HG02588 (cell line): ENCODE results near the gene PLCB1.

ENCODE experiments used
- ATAC-seq: cut with Tn5 transposase; IDR thresholded peaks from one replicate; pipeline ENCODE4 v1.9.1; 2021; ENCODE audit warnings: mild to moderate bottlenecking, moderate library complexity; ENCODE audit not compliant: unreplicated experiment

The PLCB1 gene

GRCh38 chr20:8525017-8525343, 392.9 kb downstream of the PLCB1 start:
- no peak for ATAC-seq

GRCh38 chr20:8526610-8527009, 394.5 kb downstream of the PLCB1 start:
- ATAC-seq, result no peak

GRCh38 chr20:8527998-8528723, 396.1 kb downstream of the PLCB1 start:
- ATAC-seq, result peak; percentile 49

- no peak for ATAC-seq
Measured at GRCh38 chr20:8530022-8530421, 398.0 kb downstream of the PLCB1 start.

GRCh38 chr20:8532169-8532568, 400.1 kb downstream of the PLCB1 start:
- no peak for ATAC-seq

GRCh38 chr20:8534368-8535160, 402.5 kb downstream of the PLCB1 start:
- ATAC-seq, result no peak

- no peak for ATAC-seq
Measured at GRCh38 chr20:8535403-8536261, 403.6 kb downstream of the PLCB1 start.

GRCh38 chr20:8536262-8536618, 404.2 kb downstream of the PLCB1 start:
- no peak for ATAC-seq

GRCh38 chr20:8540466-8540865, 408.4 kb downstream of the PLCB1 start:
- no peak for ATAC-seq

- ATAC-seq, result no peak
Measured at GRCh38 chr20:8542110-8542486, 410.0 kb downstream of the PLCB1 start.

- ATAC-seq, result no peak
Measured at GRCh38 chr20:8545212-8545611, 413.1 kb downstream of the PLCB1 start.

- ATAC-seq, result no peak
Measured at GRCh38 chr20:8547035-8547650, 415.1 kb downstream of the PLCB1 start.

- no peak for ATAC-seq
Measured at GRCh38 chr20:8547968-8548588, 416.0 kb downstream of the PLCB1 start.

GRCh38 chr20:8549192-8549591, 417.1 kb downstream of the PLCB1 start:
- ATAC-seq, result no peak

GRCh38 chr20:8557711-8558110, 425.6 kb downstream of the PLCB1 start:
- ATAC-seq, result no peak

- no peak for ATAC-seq
Measured at GRCh38 chr20:8562356-8562755, 430.3 kb downstream of the PLCB1 start.

GRCh38 chr20:8568075-8568474, 436.0 kb downstream of the PLCB1 start:
- ATAC-seq, result no peak

- ATAC-seq, result no peak
Measured at GRCh38 chr20:8569766-8570165, 437.7 kb downstream of the PLCB1 start.

GRCh38 chr20:8571611-8572010, 439.5 kb downstream of the PLCB1 start:
- ATAC-seq, result no peak

- ATAC-seq, result no peak
Measured at GRCh38 chr20:8573686-8574085, 441.6 kb downstream of the PLCB1 start.

- ATAC-seq, result no peak
Measured at GRCh38 chr20:8575114-8575513, 443.0 kb downstream of the PLCB1 start.
